ENCODE results near the gene GDPD4.

DNA sequence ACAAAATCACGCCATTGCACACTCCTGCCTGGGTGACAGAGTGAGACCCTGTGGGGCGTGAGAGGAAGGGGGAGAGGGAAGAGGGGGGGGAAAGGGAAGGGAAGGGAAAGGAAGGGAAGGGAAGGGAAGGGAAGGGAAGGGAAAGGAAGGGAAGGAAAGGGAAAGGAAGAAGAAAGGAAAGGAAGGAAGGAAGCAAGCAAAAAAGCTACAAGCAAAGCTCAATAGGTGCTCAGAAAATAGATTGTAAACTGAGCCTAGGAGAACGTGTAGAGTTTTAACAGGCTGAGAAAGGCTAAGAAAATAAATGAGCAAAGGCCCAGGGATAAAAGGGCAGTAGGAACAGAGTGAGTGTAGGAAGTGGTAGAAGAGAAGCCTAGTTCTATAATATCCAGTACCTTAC is 30.8 kb upstream of the GDPD4 start:
- TF ChIP-seq NCOA4 (IDR thresholded peaks at IDR 0.05; ENCODE audit: partially characterized antibody) (no peak), EP300 (IDR thresholded peaks at IDR 0.05; ENCODE audit: low read length) (no peak), KAT2B (IDR thresholded peaks at IDR 0.05; ENCODE audit: low read depth, low read length) (no peak), RAD21 (CRISPR knock-in tag; conservative IDR thresholded peaks at IDR 0.05 in 1 of 2, IDR thresholded peaks at IDR 0.05 in 1 of 2) (no peak), MCM3 (IDR thresholded peaks at IDR 0.05) (no peak), ATF1 (CRISPR knock-in tag; IDR thresholded peaks at IDR 0.05) (no peak), ATF1 (tag; IDR thresholded peaks at IDR 0.05) (no peak), ZNF695 (CRISPR knock-in tag; IDR thresholded peaks at IDR 0.05) (no peak), FOXK2 (conservative IDR thresholded peaks at IDR 0.05 in 1 of 2, IDR thresholded peaks at IDR 0.05 in 1 of 2; ENCODE audit: low read depth in 2 of 2) (no peak)
- TF ChIP-seq, protein P1, sequence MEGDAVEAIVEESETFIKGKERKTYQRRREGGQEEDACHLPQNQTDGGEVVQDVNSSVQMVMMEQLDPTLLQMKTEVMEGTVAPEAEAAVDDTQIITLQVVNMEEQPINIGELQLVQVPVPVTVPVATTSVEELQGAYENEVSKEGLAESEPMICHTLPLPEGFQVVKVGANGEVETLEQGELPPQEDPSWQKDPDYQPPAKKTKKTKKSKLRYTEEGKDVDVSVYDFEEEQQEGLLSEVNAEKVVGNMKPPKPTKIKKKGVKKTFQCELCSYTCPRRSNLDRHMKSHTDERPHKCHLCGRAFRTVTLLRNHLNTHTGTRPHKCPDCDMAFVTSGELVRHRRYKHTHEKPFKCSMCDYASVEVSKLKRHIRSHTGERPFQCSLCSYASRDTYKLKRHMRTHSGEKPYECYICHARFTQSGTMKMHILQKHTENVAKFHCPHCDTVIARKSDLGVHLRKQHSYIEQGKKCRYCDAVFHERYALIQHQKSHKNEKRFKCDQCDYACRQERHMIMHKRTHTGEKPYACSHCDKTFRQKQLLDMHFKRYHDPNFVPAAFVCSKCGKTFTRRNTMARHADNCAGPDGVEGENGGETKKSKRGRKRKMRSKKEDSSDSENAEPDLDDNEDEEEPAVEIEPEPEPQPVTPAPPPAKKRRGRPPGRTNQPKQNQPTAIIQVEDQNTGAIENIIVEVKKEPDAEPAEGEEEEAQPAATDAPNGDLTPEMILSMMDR (IDR thresholded peaks at IDR 0.05 in 2 of 3, conservative IDR thresholded peaks at IDR 0.05 in 1 of 3; ENCODE audit: insufficient read depth in 2 of 3, low read depth in 1 of 3, low read length in 3 of 3): no peak
- TF ChIP-seq, protein P2, sequence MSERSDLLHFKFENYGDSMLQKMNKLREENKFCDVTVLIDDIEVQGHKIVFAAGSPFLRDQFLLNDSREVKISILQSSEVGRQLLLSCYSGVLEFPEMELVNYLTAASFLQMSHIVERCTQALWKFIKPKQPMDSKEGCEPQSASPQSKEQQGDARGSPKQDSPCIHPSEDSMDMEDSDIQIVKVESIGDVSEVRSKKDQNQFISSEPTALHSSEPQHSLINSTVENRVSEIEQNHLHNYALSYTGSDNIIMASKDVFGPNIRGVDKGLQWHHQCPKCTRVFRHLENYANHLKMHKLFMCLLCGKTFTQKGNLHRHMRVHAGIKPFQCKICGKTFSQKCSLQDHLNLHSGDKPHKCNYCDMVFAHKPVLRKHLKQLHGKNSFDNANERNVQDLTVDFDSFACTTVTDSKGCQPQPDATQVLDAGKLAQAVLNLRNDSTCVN (CRISPR knock-in tag; IDR thresholded peaks at IDR 0.05): no peak
- TF ChIP-seq, protein P3, sequence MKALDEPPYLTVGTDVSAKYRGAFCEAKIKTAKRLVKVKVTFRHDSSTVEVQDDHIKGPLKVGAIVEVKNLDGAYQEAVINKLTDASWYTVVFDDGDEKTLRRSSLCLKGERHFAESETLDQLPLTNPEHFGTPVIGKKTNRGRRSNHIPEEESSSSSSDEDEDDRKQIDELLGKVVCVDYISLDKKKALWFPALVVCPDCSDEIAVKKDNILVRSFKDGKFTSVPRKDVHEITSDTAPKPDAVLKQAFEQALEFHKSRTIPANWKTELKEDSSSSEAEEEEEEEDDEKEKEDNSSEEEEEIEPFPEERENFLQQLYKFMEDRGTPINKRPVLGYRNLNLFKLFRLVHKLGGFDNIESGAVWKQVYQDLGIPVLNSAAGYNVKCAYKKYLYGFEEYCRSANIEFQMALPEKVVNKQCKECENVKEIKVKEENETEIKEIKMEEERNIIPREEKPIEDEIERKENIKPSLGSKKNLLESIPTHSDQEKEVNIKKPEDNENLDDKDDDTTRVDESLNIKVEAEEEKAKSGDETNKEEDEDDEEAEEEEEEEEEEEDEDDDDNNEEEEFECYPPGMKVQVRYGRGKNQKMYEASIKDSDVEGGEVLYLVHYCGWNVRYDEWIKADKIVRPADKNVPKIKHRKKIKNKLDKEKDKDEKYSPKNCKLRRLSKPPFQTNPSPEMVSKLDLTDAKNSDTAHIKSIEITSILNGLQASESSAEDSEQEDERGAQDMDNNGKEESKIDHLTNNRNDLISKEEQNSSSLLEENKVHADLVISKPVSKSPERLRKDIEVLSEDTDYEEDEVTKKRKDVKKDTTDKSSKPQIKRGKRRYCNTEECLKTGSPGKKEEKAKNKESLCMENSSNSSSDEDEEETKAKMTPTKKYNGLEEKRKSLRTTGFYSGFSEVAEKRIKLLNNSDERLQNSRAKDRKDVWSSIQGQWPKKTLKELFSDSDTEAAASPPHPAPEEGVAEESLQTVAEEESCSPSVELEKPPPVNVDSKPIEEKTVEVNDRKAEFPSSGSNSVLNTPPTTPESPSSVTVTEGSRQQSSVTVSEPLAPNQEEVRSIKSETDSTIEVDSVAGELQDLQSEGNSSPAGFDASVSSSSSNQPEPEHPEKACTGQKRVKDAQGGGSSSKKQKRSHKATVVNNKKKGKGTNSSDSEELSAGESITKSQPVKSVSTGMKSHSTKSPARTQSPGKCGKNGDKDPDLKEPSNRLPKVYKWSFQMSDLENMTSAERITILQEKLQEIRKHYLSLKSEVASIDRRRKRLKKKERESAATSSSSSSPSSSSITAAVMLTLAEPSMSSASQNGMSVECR (CRISPR knock-in tag; IDR thresholded peaks at IDR 0.05): no peak
